Fibroblast of gingiva (primary cell): ENCODE results near the gene CC2D1A.
A peak's percentile ranks its signal among the peaks of the same experiment; 100 is the strongest.
"Not testable (repeated sequence)": the region's sequence is repeated elsewhere in the genome, so short reads cannot be mapped to it uniquely, and the experiment has no call there.

ENCODE experiments used
- DNase-seq: peaks from one replicate; pipeline ENCODE4 v3.0.0-alpha.2; 2011; ENCODE audit warnings: low read depth

Gene CC2D1A

DNA sequence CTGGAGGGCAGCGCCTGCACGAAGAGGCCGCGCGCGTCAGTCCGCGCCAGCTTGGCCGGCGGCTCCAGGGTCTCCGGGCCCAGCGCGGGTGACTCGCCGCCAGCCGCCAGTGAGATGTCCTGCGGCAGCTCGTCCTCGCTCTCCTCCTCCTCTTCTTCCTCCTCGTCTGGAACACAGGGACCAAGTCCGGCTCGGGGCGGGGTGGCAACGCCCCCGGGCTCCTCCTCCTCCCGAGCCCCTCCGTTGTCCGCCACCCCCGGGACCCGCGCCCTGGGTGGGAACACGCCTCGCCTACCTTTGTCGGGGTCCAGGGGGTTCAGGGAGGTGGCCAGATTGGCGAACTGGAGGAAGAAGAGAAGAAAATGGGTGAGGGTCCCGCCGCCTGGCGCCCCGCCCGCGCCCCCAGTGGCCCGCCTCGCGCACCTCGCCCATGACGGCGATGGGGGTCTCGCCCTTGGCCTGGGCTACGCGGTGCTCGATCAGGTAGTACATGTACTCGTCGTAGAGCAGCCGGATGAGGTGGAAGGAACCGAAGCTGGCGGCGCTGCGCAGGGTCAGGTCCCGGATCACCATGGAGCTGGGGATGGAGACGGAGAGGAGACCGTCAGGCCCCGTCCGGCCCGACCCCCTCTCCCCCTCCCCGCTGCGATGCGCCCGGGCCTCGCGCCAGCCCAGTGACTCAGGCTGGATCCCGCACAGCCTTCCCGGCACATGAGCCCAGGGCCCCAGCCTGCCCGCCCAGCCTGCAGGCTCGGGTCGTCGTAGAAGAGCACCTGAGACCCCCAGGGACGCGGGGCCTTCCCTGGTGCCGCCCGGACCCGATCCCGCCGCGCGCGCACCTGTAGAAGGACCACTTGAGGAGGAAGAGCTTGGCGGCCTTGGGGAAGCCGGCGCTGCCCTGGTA, 57.0 kb downstream of the CC2D1A start:
- DNase-seq, result peak; percentile 19

DNA sequence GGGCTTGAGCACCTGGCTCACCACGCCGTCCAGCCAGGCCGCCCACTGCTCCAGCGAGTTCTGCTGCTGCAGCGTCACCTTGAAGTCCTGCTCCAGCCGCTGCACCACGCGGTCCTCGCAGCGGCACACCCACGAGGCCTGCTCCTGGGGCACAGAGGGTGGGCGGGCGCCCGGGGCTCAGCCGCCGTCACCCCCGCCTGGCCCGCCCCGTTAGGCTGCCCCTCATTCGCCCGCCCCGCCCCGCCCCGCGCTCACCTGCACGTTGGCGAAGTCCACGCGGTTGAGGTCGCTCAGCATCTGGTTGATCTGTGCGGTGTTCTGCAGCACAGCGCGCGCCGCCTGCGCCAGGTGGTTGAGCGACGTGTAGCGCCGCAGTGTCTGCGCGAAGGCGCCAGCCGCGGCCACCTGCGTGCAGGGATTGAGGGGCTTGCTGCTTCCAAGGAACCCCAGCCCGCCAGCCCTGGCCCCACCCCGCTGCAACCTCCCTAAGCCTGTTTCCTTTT, 57.7 kb downstream of the CC2D1A start:
- DNase-seq, result no peak

DNA sequence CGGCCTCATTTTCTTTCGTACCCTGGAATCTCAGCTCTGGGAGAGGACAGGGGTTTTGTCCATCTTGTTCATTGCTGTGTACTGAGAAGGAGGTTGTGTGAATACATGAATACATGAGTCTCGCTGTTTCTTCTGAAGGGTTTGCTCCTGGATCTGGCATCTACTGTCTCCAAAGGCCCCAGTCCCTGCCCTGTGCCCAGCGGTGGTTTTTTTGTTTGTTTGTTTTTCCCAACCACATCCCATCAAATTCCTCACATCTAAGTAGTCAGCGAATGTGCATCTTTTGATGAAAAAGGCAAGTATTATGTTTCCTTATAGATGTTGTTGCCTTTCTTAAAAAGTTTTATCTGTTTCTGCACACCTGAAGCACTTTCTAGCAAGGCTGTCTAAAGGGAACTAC, 58.8 kb downstream of the CC2D1A start:
- peak; percentile 67 for DNase-seq

DNA sequence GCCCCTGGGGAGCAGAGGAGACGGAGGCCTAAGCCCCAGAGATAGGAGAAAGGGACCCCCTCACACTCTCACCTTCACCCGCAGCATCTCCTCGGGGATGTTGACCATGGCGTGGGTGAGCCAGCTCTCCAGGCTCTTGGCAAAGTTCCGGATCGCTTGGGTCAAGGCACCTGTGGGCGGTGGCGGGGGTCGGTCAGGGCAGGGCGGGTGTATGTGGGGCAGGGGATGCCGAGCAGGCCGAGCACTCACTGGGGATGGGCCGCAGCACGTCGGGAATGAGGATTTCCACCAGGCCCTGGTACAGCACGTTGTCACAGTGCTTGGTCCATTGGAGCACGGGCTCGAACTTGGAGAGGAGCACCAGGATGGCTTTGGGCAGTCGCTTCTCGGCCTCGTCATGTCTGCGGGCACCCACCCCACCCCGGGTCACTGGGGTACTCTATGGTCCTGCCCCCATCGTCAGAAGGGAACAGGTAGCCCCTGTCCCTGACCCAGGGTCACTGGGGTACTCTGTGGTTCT, 59.4 kb downstream of the CC2D1A start:
- DNase-seq, result no peak

DNA sequence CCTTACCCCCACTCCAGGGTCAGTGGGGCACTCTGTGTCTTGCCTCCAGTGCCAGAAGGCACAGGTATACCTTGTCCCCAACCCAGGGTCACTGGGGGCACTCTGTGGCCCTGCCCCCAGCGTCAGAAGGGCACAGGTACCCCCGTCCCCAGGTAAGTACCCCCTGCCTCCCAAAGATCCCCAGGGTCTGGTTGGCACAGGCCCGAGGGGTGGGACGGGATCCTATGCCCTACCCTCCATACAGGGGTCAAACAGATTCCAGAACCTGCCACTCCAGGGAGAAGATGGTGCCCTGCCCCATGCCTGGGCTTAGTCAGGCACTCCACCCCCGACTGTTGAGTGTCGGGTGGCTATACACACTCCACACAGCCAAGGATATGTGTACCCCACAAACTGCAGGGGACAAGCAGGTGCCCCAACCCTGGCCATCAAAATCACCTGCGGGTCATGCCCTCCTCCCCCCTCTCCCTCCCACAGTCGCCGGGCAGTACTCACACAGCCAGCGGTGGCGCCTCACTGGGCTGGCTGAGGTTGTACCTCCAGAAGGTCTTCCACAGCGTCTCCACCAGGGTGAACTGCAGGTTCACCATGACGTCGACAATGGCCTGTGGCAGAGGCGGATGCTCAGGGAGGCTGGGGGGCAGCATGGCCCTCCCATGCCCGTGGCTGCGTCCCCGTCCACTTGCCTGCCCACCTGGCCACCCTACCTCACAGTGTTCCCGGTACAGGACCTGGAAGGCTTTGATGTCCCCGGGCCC, 60.1 kb downstream of the CC2D1A start:
- no peak for DNase-seq

DNA sequence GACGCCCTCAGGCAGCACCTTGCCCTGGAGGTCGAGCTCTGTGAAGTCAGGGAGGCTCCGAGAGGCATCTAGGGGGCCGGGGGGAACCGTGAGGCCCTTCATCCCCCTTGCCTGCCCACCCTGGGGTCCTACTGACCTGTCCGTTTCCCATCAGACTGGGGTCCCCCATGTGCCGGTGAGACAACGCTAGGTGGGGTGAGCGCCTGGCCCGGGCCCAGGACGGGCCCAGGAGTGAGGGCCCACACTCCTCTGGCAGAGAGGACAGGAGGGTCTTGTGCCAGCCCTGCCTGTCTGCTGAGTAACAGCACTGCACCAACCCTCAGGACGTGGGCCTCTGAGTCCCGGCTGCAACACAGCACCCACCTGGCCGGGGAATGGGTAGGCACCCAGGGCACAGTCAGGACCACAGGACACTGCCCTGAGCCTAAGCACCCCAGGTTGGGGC, 60.7 kb downstream of the CC2D1A start:
- DNase-seq, result no peak

DNA sequence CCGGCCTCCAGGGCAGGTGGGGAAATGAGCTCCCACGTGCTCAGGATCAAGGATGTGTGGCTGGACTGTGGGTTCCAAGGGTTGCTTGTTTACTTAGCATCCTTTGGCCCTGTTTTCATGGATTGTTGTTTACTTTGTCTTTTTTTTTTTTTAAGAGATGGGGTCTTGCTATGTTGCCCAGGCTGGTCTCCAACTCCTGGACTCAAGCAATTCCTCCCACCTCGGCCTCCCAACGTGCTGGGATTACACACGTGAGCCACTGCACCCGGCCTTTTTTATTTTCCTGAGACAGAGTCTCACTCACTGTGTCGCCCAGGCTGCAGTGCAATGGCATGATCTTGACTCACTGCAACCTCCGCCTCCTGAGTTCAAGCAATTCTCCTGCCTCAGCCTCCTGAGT, 61.2 kb downstream of the CC2D1A start:
- not testable (repeated sequence) for DNase-seq

DNA sequence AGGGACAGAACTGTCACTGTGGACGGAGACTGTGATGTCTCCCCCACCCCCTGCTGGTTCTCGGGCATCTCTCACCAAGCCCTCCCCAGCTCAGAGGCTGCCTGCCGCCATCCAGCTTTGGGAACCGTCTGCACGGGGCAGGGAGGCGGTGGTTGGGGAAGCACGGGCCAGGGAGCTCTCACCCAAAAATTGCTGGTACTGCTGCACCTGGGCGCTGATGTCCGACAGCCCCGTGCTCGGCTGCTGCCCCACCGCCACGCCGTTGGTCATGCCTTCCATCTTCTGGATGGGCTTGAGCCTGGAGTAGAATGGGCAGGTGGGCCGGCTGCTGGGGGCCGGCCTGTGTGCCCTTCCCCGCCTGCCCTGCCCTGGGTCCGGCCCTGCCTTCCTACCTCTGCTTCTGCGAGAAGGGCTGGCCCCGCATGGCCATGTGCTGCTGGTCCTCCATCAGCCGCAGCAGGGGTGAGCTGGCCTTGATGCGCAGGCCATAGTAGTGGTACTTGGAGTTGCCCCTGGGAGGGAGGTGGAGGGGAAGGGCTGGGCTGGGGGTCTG, 62.5 kb downstream of the CC2D1A start:
- DNase-seq, result no peak

DNA sequence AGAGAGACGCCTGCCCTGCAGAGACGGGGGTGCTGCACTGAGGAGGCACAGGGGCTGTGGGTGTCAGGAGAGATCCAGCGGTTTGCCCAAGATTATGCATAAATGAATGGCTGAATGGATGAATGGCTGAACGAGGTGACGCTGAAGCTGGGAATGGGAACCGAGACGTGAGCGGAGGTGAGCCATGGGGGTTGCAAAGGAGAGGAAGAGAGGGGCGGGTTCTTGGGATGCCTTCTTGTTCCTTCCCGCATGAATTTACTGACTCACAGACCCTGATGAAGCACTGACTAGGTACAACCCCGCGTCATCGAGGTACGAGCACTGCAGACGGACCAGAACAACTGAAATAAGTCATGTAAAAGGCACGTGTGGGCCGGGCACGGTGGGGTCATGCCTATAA, 63.0 kb downstream of the CC2D1A start:
- DNase-seq, result no peak

DNA sequence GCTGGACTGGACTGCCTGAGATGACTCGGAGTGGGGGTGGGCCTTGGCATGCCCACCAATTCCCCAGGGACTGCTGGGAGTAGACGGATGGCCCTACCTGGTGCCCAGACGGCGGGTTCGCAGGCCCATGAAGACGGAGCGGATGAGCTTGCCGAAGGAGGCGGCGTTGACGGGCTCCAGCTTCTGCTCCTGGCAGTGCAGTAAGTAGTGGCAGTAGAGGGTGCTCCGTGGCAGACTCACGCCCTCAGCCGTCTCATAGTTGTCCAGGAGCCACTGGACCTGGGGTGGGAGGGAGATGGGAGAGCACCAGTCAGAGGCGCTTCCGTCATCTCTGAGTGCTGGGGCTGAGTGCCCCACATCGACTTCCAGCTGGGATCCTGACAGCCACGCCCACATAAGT, 63.9 kb downstream of the CC2D1A start:
- no peak for DNase-seq

DNA sequence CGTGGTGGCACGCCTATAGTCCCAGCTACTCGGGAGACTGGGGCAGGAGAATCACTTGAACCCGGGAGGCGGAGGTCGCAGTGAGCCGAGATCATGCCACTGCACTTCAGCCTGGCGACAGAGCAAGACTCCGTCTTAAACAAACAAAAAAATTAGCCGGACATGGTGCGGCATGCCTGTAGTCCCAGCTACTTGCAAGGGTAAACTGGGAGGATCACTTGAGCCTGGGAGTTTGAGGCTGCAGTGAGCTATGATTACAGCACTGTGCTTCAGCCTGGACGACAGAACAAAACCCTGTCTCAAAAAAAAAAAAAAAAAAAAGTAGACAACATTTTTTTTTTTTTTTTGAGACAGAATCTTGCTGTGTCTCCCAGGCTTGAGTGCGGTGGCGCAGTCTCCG, 65.9 kb downstream of the CC2D1A start:
- not testable (repeated sequence) for DNase-seq

DNA sequence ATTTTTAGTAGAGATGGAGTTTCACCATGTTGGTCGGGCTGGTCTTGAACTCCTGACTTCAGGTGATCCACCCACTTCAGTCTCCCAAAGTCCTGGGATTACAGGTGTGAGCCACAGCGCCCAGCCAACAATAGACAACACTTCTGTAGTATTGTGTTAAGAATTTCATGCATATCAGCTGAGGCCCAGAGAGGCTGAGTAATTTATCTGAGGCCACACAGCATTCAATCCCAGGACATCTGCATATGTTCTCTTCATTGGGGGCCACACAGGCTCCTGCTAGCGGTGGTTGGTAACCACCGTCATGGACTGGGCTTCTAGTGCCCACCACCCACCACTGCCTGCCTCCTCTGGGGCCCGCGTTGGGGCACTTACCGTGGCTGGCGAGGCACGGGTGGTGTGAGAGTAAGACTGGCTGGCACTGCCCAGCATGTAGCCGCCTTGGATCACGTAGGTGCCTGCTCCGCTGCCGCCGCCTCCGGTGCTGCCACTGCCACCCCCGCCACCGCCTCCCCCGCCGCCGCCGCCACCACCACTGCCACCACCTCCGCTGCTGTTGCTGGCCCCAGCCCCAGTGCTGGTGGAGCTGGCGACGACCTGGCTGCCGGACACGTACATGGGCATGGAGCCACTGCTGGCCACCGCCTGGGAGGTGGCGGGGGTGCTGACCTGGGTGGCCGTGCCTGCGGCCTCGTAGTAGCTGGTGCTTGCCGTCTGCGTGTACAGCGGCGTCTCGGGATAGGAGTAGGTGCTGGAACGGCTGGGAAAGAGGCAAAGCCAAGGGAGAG, 66.6 kb downstream of the CC2D1A start:
- no peak for DNase-seq

DNA sequence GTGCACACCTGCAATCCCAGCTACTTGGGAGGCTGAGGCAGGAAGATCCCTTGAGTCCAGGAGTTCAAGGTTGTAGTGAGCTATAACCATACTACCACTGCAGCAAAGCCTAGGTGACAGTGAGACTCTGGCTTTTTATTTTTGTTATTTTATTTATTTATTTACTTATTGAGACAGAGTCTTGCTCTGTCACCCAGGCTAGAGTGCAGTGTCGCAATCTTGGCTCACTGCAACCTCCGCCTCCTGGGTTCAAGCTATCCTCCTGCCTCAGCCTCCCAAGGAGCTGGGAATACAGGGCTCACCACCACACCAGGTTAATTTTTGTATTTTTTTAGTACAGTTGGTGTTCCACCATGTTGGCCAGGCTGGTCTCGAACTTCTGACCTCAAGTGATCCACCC, 67.5 kb downstream of the CC2D1A start:
- DNase-seq, result not testable (repeated sequence)

DNA sequence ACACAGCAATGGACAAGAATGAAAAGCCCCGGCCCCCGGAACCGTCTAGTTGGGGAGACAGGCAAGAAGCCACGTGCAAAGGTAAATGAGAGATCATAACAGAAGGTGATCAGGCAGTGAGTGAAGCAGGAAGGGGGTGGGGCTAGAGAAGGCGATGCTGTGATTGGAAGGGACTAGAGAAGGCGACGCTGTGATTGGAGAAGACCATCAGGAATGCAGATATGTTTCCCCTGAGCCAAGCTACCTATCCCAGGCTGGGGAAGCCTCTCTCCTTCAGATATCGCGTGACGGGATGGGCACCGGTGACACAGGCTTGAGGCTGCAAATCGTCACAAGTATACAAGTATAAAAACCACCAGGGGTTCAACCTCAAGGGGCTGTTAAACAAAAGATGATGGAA, 68.1 kb downstream of the CC2D1A start:
- DNase-seq, result no peak

DNA sequence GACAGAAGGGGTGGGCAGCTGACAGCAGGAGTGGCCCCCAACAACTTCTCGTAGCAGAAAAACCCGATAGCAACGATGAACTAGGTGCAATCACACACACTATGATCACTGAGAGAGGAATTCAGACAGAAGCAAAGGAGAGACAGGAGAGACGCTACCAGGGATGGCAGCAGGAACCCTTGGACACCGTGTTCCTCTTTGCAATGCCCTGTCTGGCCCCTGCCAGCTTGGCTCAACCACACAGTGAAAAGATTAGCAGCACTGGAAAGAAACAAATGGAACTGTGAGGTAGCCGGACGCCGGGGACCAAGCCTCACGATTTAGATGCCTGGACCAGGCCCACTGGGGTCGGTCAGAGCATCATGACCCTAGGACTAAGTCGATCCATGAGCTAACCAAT, 69.9 kb downstream of the CC2D1A start:
- DNase-seq, result no peak

DNA sequence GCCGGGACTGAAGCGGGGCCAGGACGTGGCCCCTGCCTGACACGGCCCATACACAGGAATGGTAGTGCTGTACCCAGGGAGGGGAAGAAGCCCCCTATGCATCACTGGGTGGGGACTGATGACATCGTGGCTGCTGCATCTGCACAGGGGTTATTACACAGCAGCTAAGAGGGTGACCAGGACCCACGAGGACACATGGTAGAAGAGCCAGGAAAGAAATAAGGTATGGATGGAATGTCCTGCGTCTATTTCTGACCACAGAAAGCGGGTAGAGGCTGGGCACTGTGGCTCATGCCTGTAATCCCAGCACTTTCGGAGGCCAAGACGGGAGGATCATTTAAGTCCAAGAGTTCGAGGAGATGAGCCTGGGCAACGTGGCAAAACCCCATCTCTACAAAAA, 70.4 kb downstream of the CC2D1A start:
- no peak for DNase-seq

DNA sequence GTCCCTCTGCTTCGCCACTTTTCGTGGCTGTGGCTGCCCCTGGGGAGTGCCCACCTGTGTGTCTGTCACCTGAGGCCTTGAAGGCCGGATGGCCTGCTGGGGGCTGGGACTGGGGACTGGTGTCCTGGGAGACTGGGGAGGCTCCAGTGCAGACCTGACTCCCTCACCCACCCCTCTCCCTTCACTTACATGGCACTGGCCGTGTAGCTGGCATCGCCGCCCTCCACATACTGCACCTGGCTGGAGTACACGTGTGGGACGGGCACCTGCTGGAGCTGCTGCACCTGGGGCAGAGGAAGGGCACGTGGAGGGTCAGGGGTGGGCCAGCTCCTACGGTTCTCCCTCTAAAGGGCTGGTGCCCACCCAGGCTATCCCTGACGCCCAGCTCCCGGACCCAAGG, 71.8 kb downstream of the CC2D1A start:
- DNase-seq, result no peak

DNA sequence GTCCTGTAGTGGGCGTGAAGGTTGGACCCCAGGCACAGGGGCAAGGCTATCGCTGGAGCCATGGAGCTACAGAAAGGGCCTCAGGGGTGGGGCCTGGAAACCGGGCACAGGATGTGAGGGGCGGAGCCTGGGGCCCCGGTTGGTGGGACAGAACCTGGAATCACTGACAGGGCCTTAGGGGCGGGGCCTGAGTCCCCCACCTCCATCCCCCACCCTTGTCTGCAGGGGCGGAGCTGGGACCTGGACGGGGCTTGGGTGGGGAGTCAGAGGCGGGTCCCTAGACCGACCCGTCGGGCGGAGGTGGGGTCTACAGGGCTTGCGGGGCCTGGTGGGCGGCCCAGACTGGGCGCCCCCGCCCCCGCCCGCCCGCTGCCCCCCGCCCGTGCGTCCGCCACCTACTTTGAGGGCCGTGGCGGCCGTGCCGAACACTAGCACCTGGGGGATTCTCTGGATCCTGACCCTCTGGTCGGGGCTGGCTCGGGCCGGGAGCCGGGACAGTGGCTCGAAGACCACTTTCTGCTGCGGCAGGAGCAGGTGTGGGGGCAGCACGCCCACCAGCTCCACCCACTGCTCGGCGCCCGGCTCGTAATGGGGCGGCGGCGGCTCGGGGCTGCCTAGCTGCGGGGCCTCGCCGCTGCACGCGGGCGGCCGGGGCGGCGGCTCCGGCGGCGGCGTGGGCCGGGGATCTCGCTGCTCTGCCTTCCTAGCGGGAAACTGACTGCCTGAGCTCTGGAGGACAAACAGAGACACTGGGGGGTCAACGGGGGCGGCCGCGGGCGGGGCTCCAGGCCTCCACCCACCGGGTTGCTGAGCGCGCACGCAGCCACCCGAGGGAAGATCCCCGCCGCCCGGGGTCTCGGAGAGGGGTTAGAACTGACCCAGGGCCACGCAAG, 72.6 kb downstream of the CC2D1A start:
- DNase-seq, result no peak

DNA sequence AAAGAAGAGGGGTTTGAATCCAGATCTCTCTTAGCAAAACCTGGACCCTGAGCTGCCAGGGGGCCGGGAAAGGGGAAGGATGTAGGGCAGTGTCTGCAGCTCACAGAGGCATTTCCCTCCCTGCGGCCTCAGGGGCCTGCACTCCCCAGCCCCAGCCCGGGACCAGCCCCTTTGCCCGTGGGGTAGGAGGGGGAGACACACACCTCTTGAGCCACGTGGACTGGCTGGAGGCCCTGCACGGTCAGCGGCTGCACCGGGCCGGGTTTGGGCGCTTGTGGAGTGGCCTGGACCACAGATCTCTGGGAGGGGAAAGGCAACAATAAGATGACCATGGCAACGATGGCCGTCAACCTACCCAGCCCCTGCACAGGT, 73.2 kb downstream of the CC2D1A start:
- no peak for DNase-seq

DNA sequence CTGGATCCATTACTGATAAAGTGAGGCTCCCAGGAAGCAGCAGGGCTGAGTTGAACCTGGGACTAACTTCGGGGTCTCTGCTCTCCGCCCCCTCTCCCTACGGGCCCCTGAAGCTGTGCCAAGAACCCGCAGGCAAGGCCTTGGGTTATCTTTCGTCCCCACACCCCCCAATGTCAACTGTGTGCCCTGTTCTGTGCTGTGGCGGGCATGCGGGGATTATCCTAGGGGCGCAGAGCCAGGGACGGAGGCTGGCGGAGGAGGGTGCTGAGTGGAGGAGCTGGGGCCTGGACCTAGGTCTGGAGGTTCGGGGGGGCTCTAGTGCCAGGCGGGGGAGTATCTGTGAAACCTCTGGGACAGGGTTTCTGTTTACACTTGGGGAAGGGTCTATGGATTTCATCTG, 73.7 kb downstream of the CC2D1A start:
- DNase-seq, result no peak

DNA sequence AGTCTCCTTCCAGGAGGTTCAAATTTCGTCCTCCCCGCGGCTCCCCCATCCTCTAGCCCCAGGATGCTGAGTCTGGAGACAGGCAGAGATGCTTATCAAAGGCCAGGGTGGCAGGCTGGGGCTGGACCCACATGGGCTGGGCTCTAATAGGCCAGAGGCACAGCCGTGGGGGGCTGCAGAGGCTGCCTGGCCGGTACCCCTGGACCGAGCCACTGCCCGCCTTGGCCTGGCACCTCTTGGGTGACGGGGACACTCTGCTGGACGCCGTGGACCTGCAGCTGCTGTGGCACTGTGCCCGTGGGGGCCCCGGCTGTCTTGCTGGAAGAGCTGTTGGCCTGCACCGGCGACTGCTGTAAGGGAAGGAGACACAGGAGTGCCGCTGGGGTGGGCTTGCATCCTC, 74.3 kb downstream of the CC2D1A start:
- no peak for DNase-seq
